SIG-M5 treated with dmso at 0.1 percent for 504 hours (cell line): ENCODE results near the gene KCNG2.

ENCODE experiments used
- DNase-seq: peaks from one replicate; lab custom pipeline; 2025; ENCODE audit not compliant: unreplicated experiment; lab: John Stamatoyannopoulos, UW

Gene KCNG2

DNA sequence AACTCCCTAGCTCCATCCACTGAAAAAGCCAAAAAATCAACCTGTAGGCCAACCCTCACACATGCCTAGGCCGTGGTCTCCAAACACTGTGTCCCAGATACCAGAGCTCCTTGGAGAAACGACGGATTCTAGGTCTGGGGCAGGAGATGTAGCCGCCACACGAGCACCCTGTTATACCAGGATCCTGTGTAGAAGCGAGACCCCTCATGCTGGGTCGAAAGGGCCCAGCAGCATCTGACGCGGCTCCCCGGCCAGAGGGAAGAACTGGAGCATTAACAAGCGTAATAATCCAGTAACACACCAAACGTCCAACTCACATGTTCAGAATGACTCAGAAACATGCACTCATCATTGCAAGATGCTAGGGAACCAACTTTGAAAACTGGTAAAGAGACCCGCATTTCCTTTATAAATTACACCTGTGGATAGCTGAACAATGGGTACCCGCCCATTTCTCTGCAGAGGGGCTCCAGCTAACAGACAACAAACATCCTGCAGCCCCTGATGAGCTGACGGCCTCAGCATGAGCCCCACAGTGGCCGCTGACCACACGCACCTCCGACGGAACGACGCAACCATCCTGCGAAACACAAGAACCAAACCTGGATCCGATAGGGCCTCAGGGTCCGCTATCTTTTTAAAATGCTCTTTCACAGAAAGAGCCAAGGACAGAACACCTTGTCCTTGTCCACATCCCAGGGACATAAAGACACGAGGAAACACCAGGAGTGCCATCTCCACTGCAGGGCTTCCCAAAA, 139.5 kb downstream of the KCNG2 start:
- no peak for DNase-seq

DNA sequence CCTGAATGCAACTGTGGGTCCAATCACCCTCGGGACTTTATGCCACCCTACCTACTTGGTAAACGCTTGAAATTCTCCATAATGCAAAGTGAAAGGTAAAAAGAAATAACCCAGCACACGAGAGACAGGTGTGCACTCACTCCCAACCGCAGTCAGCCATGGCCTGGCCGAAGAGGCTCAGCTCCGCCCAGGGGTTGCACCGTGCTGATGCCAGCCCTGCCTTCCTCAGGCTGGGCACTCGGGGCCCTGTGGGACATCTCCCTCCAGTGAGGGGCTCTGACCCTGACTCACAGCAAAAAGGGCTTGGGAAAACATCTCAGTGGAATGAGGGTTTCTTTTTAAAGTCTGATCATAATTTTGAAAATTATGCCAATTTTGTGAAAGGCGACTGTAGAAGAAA, 140.5 kb downstream of the KCNG2 start:
- DNase-seq, result no peak

DNA sequence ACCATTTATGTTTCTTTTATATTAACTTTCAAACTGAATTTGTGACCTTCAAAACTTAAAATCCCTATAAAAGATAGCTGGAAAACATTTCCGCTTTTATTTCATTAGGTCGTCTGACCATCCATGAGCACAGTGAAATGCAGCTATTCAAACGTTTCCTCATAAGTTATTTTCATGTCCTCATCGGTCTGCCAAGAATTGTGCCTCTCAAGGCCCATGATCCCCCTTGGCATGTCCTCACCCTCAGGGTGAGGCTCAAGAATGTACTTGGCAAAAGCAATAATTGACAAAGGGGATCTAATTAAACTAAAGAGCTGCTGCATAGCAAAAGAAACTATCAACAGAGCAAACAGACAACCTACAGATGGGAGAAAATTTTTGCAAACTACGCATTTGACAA, 141.4 kb downstream of the KCNG2 start:
- no peak for DNase-seq

DNA sequence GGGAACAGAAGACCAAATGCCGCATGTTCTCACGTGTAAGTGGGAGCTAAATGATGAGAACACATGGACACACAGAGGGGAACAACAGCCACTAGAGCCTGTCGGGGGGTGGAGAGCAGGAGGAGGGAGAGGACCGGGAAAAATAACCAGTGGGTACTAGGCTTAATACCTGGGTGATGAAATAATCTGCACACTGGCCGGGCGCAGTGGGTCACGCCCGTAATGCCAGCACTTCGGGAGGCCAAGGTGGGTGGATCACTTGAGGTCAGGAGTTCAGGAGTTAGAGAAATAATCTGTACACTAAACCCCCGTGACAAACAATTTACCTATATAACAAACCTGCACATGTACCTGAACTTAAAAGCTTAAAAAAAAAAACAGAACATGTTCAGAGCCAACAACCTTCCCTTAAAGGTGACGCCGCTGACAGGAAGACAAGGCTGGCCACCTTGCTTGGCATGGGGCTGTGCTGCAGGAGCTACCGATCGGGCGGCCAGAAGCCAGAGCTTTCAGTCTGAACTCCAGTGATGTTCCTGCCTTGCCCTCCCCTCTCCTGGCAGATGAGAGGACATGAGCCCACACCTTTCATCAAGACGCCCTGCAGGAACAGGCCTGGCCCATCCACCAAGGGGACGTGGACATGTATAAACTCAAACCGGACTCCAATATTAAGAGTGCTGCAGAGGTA, 142.5 kb downstream of the KCNG2 start:
- no peak for DNase-seq

DNA sequence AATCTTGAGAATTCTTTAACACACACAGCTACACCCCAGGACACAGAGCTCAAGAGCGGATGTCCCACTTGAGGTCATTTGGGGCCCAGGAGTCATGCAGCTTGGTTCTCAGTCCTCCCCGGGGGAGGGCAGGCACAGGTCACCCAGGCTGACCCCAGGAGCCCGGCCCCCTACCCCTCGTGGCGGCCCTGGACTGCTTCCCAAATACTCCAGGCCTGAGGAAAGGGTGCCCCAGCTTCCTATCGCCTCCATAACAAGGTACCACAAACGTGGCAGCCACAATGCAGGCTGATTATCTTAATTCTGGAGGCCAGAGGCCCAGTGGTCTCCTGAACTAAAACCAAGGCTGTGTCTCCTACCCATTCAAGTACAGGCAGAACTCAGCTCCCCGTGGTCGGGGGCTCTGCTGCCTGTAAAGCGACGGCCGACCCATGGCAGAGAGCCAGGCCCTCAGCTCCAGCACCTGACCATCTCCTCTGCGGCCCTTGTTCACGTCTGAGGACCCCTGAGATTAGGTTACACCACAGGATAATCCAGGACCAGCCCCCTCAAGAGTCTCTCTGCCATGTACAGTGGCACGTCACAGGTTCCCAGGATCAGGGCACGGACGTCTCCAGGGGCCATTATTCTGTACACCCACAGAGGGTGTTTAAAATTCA, 143.2 kb downstream of the KCNG2 start:
- DNase-seq, result no peak

DNA sequence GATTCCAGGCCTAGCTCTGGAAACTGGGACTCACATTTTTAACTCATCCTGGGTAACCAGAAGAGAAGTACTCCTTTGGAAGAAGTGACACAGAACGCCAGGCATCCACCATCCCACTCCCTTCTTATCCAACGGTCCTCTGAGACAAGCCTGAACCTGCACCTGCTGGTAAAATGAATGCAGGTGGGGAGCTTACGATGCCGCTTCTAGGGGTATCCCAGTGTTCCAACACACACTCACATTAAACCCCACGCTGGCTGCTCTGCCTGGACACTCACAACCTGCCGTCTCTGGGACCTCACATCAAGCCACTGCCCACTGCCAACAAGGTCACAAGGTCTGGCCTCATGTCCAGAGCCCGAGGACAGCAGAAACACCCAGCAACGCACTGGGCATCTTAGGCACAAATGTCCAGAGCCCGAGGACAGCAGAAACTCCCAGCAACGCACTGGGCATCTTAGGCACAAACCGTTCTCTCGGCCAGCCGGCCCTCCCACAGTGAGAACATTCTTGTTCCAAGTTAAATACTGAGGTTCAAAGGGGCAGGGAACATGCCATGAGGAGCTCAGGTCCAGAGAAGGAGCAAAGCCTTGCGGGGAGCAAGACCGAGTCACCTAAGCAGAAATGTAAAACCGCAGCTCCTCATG, 143.9 kb downstream of the KCNG2 start:
- DNase-seq, result no peak

DNA sequence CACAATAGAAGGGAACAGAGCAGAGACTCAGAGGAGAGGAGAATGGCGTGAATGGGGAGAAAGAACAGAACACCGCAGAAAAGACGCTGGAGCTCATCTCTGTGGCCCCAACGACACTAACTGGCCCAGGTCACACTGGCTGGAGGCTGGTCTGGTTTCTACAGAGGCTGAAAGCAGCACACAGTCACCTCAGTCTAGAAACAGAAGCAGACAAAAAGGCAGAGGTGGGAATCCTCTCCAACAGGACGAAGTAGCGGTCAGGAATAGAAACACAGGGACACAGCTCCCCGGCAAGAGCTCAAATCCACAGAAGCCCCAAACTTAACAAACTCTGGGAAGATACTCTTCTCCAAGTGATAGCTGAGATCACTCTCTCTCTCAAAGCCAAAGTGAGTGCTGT, 144.5 kb downstream of the KCNG2 start:
- DNase-seq, result no peak

DNA sequence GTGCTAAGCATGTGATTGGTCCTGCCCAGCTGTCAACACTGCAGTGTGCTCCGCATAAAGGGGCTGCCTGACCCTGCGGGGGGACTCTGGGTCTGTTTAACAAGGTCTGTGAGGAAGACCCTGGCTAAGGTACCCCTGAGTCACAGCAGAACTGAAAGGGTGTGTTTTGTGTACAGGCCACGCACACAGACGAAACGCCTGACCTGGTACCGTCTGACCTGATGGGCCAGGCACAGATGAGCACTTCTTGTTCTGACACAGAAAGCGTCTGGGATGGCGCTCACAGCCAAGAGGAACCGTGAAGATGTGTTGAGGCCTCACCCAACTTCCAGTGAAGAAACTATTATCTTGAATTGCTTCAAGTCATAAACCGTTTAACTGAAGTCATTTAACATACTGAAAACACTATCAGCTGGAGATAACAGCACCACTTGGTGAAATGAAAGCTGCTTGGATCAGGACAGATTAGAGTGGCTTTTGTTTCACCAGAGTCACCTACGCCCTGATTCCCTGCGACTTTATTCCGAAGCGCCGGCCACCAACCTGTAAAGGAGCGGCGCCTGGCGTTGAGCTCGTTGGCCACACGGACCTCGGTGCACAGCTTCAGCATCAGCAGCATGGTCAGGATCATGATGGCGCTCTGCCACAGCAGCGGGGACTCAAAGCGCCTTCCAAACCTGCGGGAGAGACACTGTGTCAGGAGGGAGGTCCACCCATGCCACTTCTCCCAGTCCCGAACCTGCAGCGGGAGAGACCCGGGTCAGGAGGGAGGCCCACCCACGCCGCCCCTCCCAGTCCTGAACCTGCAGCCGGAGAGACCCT, 145.3 kb downstream of the KCNG2 start:
- DNase-seq, result no peak

DNA sequence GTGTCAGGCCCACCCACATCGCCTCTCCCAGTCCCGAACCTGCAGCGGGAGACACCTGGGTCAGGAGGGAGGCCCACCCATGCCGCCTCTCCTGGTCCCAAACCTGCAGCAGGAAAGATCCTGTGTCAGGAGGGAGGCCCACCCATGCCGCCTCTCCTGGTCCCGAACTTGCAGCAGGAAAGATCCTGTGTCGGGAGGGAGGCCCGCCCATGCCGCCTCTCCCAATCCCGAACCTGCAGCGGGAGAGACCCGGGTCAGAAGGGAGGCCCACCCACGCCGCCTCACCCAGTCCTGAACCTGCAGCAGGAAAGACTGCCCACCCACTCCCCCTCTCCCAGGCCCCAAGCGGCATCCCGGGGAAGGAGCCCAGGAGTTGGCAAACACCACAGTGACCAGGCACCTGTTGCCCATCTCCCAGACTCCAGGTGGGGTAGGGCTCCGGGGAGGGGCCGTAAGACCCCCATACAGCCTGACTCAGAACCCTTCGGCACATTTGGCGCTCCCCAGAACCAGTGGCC, 145.9 kb downstream of the KCNG2 start:
- DNase-seq, result no peak

DNA sequence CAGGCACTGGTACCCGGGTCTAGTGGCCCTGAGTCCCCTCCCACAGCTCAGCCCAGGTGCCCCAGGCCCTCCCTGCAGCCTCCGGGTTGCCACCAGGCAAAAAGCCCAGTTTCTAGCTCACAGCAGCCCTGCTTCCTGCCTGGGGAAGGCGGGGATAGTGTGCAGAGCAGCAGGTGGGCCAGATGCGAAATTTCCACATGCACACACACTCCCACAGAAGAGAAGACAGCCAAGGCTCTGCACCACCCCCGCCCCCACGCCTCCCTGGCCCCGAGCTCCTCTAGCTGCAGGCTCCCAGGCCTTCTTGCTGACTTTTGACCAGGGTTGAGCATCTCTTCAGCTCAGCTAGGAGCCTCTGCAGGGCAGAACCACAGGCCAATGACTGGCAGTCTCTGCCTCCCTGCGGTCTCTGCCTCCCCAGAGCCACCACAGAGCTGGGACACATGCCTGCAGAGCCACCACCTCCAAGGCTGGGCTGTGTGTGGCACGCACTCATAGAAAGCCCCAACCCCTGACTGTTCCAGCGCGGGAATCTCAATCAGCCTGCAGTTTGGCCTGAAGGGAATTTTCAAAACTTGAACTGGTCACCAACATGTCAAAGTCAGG, 146.5 kb downstream of the KCNG2 start:
- DNase-seq, result peak; percentile 33

DNA sequence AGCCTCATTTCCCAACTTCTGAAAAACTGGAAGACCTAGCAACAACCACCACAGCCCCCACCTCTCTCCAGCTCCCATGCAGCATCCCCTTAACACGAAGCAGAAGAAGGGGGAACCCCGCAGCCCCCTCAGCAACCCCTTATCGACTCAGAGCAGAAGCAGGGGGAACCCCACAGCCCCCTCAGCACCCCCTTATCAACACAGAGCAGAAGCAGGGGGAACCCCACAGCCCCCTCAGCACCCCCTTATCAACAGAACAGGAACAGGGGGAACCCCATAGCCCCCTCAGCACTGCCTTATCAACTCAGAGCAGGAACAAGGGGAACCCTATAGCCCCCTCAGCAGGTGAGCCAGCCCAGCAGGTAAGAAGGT, 147.0 kb downstream of the KCNG2 start:
- DNase-seq, result no peak

DNA sequence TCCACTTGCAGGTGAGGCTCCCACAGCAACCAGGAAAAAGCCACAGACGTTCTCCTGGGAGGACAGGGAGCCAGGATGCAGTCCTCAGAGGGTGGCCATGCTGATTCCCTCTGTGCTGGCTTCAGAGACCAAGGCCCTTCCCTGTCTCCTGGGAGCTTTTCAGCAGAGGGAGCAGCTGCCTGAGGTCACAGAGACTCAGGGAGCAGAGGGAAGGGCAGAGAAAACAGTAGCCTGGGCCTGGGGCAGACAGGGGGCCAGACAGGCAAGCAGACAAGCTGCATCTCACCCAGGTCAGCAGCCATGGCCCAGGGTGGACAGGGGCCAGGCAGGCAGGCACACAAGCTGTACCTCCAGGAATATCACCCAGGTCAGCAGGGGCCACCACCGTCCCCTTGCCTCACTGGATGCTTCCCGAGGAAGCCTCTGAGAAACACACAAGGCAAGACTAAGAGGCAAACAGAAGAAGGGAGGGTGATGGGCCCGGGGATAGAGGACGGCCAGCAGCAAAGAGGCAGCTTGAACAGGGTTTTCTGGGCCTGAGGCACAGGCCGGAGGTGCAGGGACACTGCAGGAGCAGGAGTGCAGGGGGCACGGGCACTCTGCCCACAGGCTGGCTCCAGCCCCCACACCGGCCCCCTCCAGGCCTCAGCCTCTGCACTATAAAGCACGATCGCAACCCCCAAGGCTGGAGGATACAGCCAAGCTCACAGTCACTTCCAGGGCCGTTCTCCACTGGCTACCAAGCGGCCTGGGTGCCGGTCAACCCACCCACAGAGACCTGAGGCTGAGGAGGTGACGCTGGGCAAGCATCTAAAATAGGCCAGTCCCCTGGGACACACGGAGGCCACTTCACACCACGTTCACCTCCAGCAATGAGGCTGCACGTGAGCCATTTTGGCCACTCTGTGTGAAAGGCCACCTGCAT, 147.6 kb downstream of the KCNG2 start:
- no peak for DNase-seq

DNA sequence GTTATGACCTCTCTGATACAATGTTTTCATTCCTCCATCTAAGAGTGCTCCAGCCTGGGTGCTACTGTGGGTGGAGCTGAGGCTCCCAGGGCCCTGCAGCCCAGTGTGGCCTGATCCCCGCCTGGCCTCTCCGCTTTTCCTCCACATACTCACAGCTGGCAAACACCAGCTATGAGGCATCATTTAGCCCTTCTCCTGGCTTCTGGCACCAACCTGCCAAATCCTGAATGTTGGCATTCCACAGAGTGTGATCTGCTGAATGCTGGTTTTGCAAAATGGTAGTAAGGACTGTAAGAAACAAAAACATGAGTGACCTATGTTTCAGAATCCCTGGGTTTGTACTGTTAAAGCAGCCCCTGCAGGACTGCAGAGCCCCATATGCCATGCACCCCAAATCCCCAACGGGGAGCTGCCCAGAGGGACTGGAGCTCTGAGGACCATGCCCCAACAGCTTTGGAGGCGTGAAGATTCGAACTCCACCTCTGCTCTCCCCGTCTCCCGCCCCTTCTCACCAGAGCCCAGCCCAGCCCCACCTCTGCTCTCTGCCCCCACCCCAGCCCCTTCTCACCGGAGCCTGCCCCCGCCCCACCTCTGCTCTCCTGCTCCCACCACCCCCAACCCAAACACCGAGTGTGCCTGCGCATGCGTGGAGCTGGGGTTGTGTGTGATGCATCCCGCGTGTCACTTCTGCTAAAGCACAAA, 149.5 kb downstream of the KCNG2 start:
- no peak for DNase-seq

DNA sequence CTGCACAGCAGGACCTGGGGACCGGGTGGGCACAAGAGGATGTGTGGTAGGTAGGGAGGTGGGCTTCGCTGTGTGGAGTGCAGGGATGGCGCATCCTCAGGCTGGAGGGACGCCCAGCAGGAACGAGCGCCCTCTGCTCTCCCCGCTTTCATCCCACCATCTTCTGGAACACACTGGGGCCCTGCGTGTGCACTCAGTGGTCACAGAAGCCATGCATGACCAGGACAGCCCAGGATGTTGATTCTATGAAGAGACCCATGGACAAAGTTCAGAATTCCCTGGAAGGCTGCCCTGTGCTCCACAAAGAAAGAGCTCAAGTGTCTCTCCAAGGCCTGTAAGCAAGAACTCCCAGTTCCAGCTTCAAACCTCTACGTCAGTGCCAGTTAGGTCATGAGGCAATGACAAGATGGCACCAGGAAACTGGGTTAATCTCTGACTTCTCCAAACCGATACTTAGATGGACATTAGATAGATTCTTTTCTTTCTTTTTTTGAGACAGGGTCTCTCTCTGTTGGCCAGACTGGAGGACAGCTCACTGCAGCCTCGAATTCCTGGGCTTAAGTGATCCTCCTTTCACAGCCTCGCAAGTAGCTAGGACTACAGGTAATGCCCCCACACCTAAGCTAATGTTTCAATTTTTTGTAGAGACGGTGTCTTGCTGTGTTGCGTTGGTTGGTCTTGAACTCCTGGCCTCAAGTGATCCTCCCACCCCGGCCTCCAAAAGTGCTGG, 150.3 kb downstream of the KCNG2 start:
- DNase-seq, result no peak

DNA sequence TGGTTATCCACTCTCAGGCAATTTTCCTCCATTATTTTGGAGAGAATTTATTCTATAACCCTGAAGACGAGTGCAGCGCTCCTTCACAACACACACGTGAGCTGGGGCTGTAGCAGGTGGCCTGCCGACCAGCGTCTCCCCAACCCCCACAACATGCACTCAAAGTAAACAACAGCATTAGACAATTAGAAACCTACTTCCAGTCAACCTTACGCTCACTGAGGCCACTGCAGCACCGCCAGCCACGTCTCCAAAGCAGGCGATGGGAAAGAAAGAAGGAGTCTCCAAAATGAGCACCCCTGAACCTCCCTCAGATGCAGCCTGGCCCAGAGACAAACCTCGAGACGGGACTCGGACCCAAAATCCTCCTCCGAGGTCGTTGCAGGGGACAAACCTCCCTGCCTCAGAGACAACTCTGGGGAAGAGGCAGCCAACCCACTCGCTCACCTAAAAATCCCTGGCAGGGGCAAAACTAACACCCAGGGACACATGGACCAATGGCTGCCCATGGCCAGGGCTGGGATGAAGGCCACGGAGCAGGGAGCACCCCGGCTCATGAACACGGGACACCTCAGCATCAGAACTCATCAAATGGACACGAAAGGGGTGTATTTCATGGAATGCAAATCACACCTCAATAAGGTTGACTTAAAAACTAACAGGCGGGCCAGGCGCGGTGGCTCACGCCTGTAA, 151.1 kb downstream of the KCNG2 start:
- DNase-seq, result no peak
